Epithelial cell of esophagus (primary cell): ENCODE results near the gene AP1S1.

Experiments used
- DNase-seq: peaks from one replicate; pipeline ENCODE4 v3.0.0; 2010; ENCODE audit warnings: low read depth
- H3K4me3 ChIP-seq: 2 replicates; pipeline ENCODE4 v1.5.1; 2011; ENCODE audit warnings: mild to moderate bottlenecking, low read length, control low read depth
- CTCF ChIP-seq: IDR thresholded peaks from 2 replicates; pipeline ENCODE4 v1.5.1; 2011; ENCODE audit warnings: low read depth, mild to moderate bottlenecking, low read length, control low read depth, inconsistent platforms; ENCODE audit not compliant: insufficient read depth; ENCODE audit errors: missing control alignments

The AP1S1 gene

GRCh38 chr7:101133621-101134398 lies 20.5 kb upstream of the AP1S1 start:
- DNase-seq: no peak
- no peak overlapping the region for H3K4me3 ChIP-seq
- TF ChIP-seq CTCF: no peak

GRCh38 chr7:101134399-101134980 lies 19.8 kb upstream of the AP1S1 start:
- H3K4me3 ChIP-seq: no peak overlapping the region
- no peak for DNase-seq
- TF ChIP-seq CTCF: no peak

GRCh38 chr7:101137651-101138212 lies 16.5 kb upstream of the AP1S1 start:
- DNase-seq: no peak
- no peak overlapping the region for H3K4me3 ChIP-seq
- no peak for TF ChIP-seq CTCF

- H3K4me3 ChIP-seq: no peak overlapping the region
- peak; percentile 32 for TF ChIP-seq CTCF
- peak; percentile 98 for DNase-seq
These were observed 15.9 kb upstream of the AP1S1 start for GRCh38 chr7:101138213-101138870.

GRCh38 chr7:101140339-101140699 lies 14.0 kb upstream of the AP1S1 start:
- H3K4me3 ChIP-seq: no peak overlapping the region
- no peak for DNase-seq
- no peak for TF ChIP-seq CTCF

GRCh38 chr7:101140746-101141382 lies 13.4 kb upstream of the AP1S1 start:
- DNase-seq: peak; percentile 83
- H3K4me3 ChIP-seq: no peak overlapping the region
- no peak for TF ChIP-seq CTCF
